Vagina (tissue), 2 donors: ENCODE results near the gene ID1.

Source experiments
- POLR2A ChIP-seq, 2 donors: fragments of 450-650 bp; IDR thresholded peaks; one replicate each; pipeline ENCODE4 v1.6.1; 2017; ENCODE audit warnings: antibody characterized with exemption in 2 of 2, mild to moderate bottlenecking in 2 of 2, moderate library complexity in 2 of 2
- TF ChIP-seq, protein P1 (sequence below), 3 experiments: fragments of 450-650 bp in 2 of 3; fragments of 200-600 bp in 1 of 3; sonication (generic) in 1 of 3; IDR thresholded peaks; one replicate each; pipeline ENCODE4 v1.5.1; 2017 to 2019; ENCODE audit warnings: antibody characterized with exemption in 3 of 3, mild to moderate bottlenecking in 2 of 3, moderate library complexity in 2 of 3

DNA sequence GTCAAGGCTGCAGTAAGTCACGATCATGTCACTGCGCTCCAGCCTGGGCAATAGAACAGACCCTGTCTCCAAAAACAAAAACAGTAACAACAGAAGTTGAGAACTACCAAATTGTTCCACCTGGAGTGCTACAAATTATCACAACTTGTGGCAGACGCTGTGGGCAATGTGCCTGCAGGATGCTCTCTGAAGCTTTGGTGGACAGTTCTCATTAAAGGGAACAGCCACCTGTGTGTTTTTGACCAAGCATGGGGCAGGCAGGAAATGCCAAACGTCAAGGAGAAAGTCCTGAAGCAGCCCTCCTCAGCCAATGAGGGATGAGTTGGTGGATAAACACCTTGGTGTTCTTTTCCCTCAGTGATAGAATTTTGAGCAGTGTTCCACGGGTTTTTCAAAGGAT, 48.5 kb downstream of the ID1 start:
- TF ChIP-seq, protein P1, sequence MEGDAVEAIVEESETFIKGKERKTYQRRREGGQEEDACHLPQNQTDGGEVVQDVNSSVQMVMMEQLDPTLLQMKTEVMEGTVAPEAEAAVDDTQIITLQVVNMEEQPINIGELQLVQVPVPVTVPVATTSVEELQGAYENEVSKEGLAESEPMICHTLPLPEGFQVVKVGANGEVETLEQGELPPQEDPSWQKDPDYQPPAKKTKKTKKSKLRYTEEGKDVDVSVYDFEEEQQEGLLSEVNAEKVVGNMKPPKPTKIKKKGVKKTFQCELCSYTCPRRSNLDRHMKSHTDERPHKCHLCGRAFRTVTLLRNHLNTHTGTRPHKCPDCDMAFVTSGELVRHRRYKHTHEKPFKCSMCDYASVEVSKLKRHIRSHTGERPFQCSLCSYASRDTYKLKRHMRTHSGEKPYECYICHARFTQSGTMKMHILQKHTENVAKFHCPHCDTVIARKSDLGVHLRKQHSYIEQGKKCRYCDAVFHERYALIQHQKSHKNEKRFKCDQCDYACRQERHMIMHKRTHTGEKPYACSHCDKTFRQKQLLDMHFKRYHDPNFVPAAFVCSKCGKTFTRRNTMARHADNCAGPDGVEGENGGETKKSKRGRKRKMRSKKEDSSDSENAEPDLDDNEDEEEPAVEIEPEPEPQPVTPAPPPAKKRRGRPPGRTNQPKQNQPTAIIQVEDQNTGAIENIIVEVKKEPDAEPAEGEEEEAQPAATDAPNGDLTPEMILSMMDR (IDR thresholded peaks at IDR 0.05): no peak
- TF ChIP-seq POLR2A (IDR thresholded peaks at IDR 0.05): no peak
